Stimulated activated CD4-positive, alpha-beta T cell treated with anti-CD3 and anti-CD28 coated beads, TNF-alpha, amount 100 ng/mL, for 1 hour (primary cell): ENCODE data around the gene KCNJ2.

Experiments used
- DNase-seq, 3 donors: peaks; one replicate each; pipeline ENCODE4 v3.0.0-alpha.2; 2020; ENCODE audit warnings: low read depth in 3 of 3, low spot score in 1 of 3

The KCNJ2 gene

GRCh38 chr17:70202840-70203239 lies 33.5 kb downstream of the KCNJ2 start:
- no peak for DNase-seq

GRCh38 chr17:70204431-70204830 lies 35.1 kb downstream of the KCNJ2 start:
- DNase-seq: no peak

- DNase-seq: no peak
These were observed 36.1 kb downstream of the KCNJ2 start for GRCh38 chr17:70205401-70205800.

- DNase-seq: no peak
These were observed 37.2 kb downstream of the KCNJ2 start for GRCh38 chr17:70206361-70207010.

GRCh38 chr17:70207184-70207583 lies 37.9 kb downstream of the KCNJ2 start:
- DNase-seq: no peak

GRCh38 chr17:70208080-70208794 lies 38.9 kb downstream of the KCNJ2 start:
- no peak for DNase-seq

GRCh38 chr17:70208825-70209555 lies 39.7 kb downstream of the KCNJ2 start:
- no peak for DNase-seq

- no peak for DNase-seq
These were observed 46.3 kb downstream of the KCNJ2 start for GRCh38 chr17:70215656-70216055.

- DNase-seq: no peak
These were observed 48.2 kb downstream of the KCNJ2 start for GRCh38 chr17:70217571-70217970.

- no peak for DNase-seq
These were observed 55.9 kb downstream of the KCNJ2 start for GRCh38 chr17:70225276-70225675.
